HG03135 (cell line): ENCODE results near the gene RNF125.
A peak's percentile ranks its signal among the peaks of the same experiment; 100 is the strongest.

Source experiments
- ATAC-seq: cut with Tn5 transposase; IDR thresholded peaks from one replicate; pipeline ENCODE4 v1.9.1; 2021; ENCODE audit warnings: mild to moderate bottlenecking, moderate library complexity; ENCODE audit not compliant: unreplicated experiment

Gene RNF125

DNA sequence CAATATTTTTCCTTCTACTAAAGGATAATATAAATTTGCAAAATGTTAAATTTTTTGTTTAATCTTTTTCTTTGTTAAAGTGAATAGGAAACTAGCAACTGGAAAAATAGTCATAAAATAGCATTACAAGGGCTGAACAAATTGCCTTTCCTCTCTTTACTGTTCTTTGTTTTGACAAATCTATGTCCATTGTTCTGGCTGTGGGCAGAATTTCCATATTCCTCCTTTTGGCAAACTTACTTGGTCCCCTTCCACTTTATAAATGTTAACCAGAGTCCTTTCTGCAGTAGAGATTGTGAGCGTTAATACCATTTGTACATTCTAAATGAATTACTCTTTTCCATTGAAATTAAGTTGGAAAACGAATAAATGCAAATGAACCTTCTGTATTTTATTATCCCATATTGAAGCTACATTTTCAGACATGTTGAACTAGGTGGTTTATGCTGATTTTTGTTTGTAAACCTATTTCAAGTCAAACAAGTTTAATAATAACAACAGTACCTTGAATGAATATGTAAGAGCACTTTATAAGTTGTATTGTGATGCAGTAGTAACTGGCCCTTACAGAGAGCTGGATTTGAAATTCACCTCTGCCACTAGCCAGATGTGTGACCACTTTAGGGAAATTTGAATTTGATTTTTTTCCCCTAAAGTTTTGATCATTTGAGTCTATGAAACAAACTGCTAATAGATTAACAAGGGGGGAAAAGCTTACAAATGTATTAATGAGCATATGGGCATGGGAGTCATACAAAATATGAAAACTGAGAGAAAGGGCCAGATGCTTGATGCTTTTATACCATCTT lies 3.3 kb downstream of the RNF125 start:
- ATAC-seq = no peak

- ATAC-seq = no peak
Measured at GRCh38 chr18:32025744-32026143, 7.1 kb downstream of the RNF125 start.

GRCh38 chr18:32026491-32027086 lies 8.0 kb downstream of the RNF125 start:
- ATAC-seq = no peak

- ATAC-seq = no peak
Measured at GRCh38 chr18:32029558-32029957, 10.9 kb downstream of the RNF125 start.

DNA sequence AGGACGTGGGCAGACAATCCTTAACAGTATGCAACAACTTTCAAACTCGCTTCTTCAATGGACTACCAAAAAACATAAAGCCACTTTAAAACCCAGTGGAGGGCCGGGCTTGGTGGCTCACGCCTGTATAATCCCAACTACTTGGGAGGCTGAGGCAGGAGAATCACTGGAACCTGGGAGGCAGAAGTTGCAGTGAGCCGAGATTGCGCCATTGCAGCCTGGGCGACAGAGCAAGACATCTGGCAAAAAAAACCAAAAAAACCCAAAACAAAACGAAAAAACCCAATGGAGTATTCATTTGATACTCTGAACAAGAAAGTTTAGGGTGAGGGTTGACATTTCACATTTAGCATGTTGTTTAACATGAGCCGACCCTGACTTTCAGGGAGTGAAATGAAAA lies 14.0 kb downstream of the RNF125 start:
- ATAC-seq = no peak

GRCh38 chr18:32036506-32037180 lies 18.0 kb downstream of the RNF125 start:
- ATAC-seq = no peak

DNA sequence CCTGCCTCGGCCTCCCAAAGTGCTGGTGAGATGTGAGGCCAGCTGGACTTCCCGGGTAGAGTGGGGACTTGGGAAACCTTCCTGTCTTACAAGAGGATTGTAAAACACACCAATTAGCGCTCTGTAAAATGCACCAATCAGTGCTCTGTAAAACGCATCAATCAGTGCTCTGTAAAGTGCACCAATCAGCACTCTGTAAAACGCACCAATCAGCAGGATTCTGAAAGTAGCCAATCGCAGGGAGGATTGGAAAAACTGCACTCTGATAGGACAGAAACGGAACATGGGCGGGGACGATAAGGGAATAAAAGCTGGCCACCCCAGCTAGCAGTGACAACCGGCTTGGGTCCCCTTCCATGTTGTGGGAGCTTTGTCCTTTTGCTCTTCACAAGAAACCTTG lies 19.0 kb downstream of the RNF125 start:
- no peak for ATAC-seq

- ATAC-seq = peak; percentile 75
Measured at GRCh38 chr18:32040936-32041335, 22.3 kb downstream of the RNF125 start.

DNA sequence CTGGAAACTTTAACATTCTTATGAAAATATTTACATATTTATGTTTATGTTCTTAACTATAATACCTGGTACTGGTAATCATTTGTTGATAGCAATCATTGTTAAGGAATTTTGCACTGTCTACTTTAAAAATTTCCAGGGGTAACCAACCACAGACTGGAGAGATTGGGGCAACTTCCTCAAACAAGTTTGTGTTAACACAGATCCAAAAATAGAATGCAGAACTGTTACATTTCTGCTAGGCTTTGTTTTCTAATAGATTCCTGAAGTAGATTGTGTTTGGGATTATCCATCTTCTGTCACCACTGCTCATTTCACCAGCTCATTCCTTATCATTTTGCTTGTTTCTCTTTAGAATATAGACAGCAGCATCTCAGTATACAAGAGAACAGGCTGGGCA lies 23.7 kb downstream of the RNF125 start:
- no peak for ATAC-seq

DNA sequence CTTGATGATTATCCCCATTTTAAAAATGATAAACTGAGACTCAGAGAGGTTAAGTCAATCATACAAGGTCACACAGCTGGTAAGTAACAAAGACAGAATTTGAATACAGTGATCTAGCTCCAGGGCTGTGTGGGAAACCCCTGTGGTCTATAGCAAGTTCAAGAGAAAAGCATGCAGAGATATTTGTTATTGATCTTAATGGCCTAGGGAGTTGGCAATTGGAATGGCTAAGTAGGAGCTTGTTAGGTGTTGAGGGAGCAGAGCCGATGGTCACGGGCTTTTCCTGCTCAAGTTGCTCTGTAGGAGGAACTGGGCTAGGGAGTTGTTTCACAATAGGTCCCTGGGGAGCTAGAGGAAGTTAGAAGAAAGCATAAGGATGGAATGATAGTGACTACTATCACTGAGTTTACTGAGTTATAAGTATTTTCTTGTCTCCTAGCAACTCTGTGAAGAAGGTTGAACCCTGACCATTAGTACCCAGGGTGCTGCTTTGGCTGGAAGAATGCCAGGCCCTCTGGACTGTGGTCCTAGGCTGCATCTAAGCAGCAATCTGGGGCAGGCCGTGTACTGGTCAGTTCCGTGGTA lies 30.0 kb downstream of the RNF125 start:
- peak; percentile 76 for ATAC-seq

GRCh38 chr18:32049393-32050171 lies 31.0 kb downstream of the RNF125 start:
- ATAC-seq = no peak

- ATAC-seq = no peak
Measured at GRCh38 chr18:32056613-32057358, 38.2 kb downstream of the RNF125 start.

- no peak for ATAC-seq
Measured at GRCh38 chr18:32057624-32058165, 39.1 kb downstream of the RNF125 start.

DNA sequence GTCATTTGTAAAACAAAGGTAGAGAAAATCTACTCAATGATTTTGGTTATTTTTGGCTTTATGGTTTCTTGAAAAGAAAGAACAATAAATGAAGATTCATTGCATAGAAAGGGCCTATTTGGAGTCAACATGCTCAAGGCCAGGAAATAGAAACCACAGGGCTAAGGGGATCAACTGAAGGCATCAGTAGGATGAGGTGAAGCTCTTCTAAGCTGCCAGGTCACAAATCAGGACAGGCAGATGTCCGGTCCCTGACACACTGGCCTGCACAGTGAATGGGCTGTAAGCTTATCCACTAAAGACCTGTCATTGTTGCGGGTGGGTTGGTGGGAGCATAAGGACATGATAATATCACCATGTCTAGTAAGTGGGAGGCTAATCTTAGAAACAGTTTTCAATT lies 41.4 kb downstream of the RNF125 start:
- ATAC-seq = no peak

GRCh38 chr18:32067375-32068167 lies 48.9 kb downstream of the RNF125 start:
- no peak for ATAC-seq

DNA sequence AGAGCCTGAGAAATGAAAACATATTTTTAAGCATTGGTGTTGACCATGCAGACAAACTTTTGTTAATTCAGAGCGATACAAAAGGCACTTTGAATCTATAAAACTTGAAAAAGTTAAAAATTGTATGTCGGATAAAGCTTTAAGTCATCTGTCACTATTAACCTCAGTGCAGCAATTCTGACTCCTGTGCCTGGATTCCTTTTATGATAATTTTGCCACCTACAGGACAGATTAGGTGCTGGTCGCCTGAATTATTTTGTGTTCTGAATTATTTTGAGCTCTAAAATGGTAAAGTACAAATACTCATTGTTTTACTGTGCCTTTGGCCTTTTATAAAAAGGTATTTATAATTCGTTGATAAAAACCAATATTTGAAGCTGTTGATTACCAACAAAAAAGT lies 53.7 kb downstream of the RNF125 start:
- ATAC-seq = no peak

DNA sequence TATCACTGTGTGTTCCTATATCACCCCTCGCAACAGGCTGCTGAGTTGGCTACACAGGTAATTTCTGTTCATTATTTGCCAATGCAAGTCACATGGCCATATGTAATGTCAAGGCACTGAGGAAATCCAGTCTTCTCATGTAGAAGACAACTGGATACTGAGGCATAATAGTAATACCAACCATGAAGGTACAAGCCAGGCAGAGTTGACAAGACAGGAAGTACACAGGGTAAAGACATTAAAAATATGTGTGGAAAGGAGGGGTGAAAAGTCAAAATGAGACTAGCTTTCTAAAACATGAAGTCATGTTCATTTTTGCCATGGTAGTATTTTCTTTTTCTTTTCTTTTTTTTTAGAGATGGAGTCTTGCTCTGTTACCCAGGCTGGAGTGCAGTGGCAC lies 55.6 kb downstream of the RNF125 start:
- no peak for ATAC-seq

- ATAC-seq = no peak
Measured at GRCh38 chr18:32078845-32079244, 60.2 kb downstream of the RNF125 start.

GRCh38 chr18:32081881-32082280 lies 63.3 kb downstream of the RNF125 start:
- ATAC-seq = no peak
